ENCODE results near the gene HPCAL4. TPM values are rescaled to one million over a fixed set of nuclear protein-coding genes. Genes with fewer than 3 reads are reported as not detected.
A peak's percentile ranks its signal among the peaks of the same experiment; 100 is the strongest.

HPCAL4 gene
- total RNA-seq, 4 donors from 2014 or later = 0.83 TPM; not detected in 3

GRCh38 chr1:39689214-39689613, 2.0 kb downstream of the HPCAL4 start:
- no peak for DNase-seq
- Histone ChIP-seq H3K36me3 (no peaks in the 10 kb centered on the region), H3K9me3 (no peaks in the 10 kb centered on the region), H3K4me3 (no peak overlapping the region), H3K27ac (no peak overlapping the region), H3K27me3 (peaks cover 0 to 17% of the 10 kb centered on the region in 2 donors), H3K4me1 (peaks cover 0 to 18% (median 13%) of the 10 kb centered on the region in 4 donors)
- no peak for TF ChIP-seq POLR2A (IDR thresholded peaks at IDR 0.05)
- TF ChIP-seq CTCF (IDR thresholded peaks at IDR 0.05) = no peak

GRCh38 chr1:39688706-39689105, 2.5 kb downstream of the HPCAL4 start:
- Histone ChIP-seq H3K9me3 (no peaks in the 10 kb centered on the region), H3K27me3 (peaks cover 0 to 21% of the 10 kb centered on the region in 2 donors), H3K27ac (no peak overlapping the region), H3K4me3 (no peak overlapping the region), H3K36me3 (no peaks in the 10 kb centered on the region), H3K4me1 (peaks cover 0 to 20% (median 13%) of the 10 kb centered on the region in 4 donors)
- no peak for DNase-seq
- TF ChIP-seq POLR2A (IDR thresholded peaks at IDR 0.05) = no peak
- TF ChIP-seq CTCF (IDR thresholded peaks at IDR 0.05) = no peak

GRCh38 chr1:39687243-39687642, 4.0 kb downstream of the HPCAL4 start:
- peaks cover 0 to 20% (median 10%) of the 10 kb centered on the region in 4 donors for H3K4me1 ChIP-seq
- H3K36me3 ChIP-seq = no peaks in the 10 kb centered on the region
- H3K9me3 ChIP-seq = no peaks in the 10 kb centered on the region
- TF ChIP-seq POLR2A (IDR thresholded peaks at IDR 0.05) (no peak), CTCF (IDR thresholded peaks at IDR 0.05) (no peak)
- H3K27me3 ChIP-seq = peaks cover 0 to 28% of the 10 kb centered on the region in 2 donors
- H3K27ac ChIP-seq = no peak overlapping the region
- DNase-seq = no peak
- no peak overlapping the region for H3K4me3 ChIP-seq

GRCh38 chr1:39685071-39685470, 6.2 kb downstream of the HPCAL4 start:
- Histone ChIP-seq H3K4me3 (no peak overlapping the region), H3K27ac (no peak overlapping the region), H3K27me3 (peaks cover 0 to 10% of the 10 kb centered on the region in 2 donors), H3K4me1 (peaks cover 0 to 4% (median 0%) of the 10 kb centered on the region in 4 donors), H3K9me3 (no peaks in the 10 kb centered on the region), H3K36me3 (no peaks in the 10 kb centered on the region)
- DNase-seq = no peak
- no peak for TF ChIP-seq CTCF (IDR thresholded peaks at IDR 0.05)
- TF ChIP-seq POLR2A (IDR thresholded peaks at IDR 0.05) = no peak

GRCh38 chr1:39684313-39684664, 6.9 kb downstream of the HPCAL4 start:
- DNase-seq = no peak
- H3K4me1 ChIP-seq = peaks cover 0 to 4% (median 0%) of the 10 kb centered on the region in 4 donors
- TF ChIP-seq CTCF (IDR thresholded peaks at IDR 0.05) = no peak
- no peak for TF ChIP-seq POLR2A (IDR thresholded peaks at IDR 0.05)
- H3K4me3 ChIP-seq = peak overlapping the region in 1 of 4 donors; percentile 9
- H3K9me3 ChIP-seq = no peaks in the 10 kb centered on the region
- no peak overlapping the region for H3K27ac ChIP-seq
- H3K36me3 ChIP-seq = no peaks in the 10 kb centered on the region
- peaks cover 0 to 10% of the 10 kb centered on the region in 2 donors for H3K27me3 ChIP-seq
